Measurements from ENCODE around the gene DMRTA2.

DNA sequence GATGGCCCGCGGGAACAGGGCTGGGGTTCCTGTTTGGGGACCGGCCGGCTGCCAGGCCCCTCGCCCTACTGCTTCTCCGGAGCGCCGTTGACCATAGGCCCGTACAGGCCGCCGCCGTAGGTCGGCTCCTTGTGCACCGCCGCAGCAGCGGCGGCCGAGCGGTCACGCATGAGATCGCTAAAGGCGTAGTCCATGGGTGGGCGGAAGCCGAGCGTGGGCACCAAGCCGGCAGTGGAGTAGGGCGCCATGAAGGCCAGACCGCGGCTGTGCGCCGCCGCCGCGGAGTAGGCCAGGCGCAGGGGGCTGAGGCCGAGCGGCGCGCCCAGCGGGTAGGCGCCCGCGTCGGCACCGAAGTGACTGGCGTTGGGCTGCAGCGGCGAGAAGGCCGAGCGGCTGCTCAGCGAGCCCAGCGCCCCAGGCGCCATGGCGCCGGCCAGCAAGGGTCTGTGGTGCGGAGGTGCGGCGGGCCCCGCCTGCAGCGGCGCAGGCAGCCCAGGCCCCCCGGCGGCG, 4.6 kb downstream of the DMRTA2 start:
- TF ChIP-seq, protein P1, sequence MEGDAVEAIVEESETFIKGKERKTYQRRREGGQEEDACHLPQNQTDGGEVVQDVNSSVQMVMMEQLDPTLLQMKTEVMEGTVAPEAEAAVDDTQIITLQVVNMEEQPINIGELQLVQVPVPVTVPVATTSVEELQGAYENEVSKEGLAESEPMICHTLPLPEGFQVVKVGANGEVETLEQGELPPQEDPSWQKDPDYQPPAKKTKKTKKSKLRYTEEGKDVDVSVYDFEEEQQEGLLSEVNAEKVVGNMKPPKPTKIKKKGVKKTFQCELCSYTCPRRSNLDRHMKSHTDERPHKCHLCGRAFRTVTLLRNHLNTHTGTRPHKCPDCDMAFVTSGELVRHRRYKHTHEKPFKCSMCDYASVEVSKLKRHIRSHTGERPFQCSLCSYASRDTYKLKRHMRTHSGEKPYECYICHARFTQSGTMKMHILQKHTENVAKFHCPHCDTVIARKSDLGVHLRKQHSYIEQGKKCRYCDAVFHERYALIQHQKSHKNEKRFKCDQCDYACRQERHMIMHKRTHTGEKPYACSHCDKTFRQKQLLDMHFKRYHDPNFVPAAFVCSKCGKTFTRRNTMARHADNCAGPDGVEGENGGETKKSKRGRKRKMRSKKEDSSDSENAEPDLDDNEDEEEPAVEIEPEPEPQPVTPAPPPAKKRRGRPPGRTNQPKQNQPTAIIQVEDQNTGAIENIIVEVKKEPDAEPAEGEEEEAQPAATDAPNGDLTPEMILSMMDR (IDR thresholded peaks at IDR 0.05) = no peak
- no peak for TF ChIP-seq POLR2AphosphoS5 (IDR thresholded peaks at IDR 0.05; ENCODE audit: low read depth, low read length)
- no peak for TF ChIP-seq TCF7L2 (IDR thresholded peaks at IDR 0.05; ENCODE audit: low read depth, low read length)
- TF ChIP-seq, protein P2, sequence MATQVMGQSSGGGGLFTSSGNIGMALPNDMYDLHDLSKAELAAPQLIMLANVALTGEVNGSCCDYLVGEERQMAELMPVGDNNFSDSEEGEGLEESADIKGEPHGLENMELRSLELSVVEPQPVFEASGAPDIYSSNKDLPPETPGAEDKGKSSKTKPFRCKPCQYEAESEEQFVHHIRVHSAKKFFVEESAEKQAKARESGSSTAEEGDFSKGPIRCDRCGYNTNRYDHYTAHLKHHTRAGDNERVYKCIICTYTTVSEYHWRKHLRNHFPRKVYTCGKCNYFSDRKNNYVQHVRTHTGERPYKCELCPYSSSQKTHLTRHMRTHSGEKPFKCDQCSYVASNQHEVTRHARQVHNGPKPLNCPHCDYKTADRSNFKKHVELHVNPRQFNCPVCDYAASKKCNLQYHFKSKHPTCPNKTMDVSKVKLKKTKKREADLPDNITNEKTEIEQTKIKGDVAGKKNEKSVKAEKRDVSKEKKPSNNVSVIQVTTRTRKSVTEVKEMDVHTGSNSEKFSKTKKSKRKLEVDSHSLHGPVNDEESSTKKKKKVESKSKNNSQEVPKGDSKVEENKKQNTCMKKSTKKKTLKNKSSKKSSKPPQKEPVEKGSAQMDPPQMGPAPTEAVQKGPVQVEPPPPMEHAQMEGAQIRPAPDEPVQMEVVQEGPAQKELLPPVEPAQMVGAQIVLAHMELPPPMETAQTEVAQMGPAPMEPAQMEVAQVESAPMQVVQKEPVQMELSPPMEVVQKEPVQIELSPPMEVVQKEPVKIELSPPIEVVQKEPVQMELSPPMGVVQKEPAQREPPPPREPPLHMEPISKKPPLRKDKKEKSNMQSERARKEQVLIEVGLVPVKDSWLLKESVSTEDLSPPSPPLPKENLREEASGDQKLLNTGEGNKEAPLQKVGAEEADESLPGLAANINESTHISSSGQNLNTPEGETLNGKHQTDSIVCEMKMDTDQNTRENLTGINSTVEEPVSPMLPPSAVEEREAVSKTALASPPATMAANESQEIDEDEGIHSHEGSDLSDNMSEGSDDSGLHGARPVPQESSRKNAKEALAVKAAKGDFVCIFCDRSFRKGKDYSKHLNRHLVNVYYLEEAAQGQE (IDR thresholded peaks at IDR 0.05; ENCODE audit: insufficient read depth in 1 of 2, low read depth in 2 of 2, low read length in 1 of 2) = no peak
- no peak for TF ChIP-seq SIN3A (IDR thresholded peaks at IDR 0.05; ENCODE audit: borderline replicate concordance, insufficient read depth, low read depth, low read length)
